ENCODE measurements around the gene ASXL2. TPM values are rescaled to one million over a fixed set of nuclear protein-coding genes. Genes with fewer than 3 reads are reported as not detected.

Gene ASXL2
- total RNA-seq, 1 experiment from 2014 or later: 32.7 TPM

DNA sequence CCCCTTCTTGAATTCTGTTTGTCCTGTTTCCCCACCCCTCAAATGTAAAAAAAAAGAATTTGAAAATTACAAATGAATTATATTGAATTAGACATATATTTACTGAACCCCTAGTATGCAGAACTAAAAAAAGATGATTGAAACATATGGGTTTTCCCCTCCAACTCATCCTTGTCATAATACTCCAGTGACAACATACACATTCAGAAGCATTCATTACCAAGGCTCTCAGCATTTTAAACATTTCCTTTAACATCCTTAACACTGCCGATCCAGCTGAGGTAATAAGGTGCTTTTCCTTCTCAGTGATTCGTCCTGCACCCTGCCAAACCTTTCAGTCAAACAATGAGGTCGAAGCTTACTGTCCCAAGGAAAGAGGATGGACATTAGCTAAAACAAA, 151.8 kb downstream of the ASXL2 start:
- H3K27ac Mint-ChIP-seq: no peak overlapping the region
- H3K27me3 Mint-ChIP-seq (ENCODE audit: low read depth): peaks cover 5% of the 10 kb centered on the region
- Histone ChIP-seq H3K4ac (ENCODE audit: low read depth, low read length) (no peak overlapping the region), H3K9ac (ENCODE audit: extremely low read depth, insufficient read length, low read length) (no peak overlapping the region), H3K18ac (ENCODE audit: insufficient read length, low read depth, low read length) (no peak overlapping the region), H4K8ac (replicated peaks; ENCODE audit: insufficient read length, low read depth, low read length) (no peak overlapping the region), H2AFZ (ENCODE audit: low read length) (no peak overlapping the region), H3T11ph (ENCODE audit: low read length) (no peak overlapping the region), H3K14ac (ENCODE audit: insufficient read depth, low read length) (no peak overlapping the region), H2BK20ac (ENCODE audit: low read depth, low read length, poor library complexity, severe bottlenecking) (no peak overlapping the region), H3K23ac (ENCODE audit: insufficient read length, low read depth, low read length) (no peak overlapping the region), H2BK15ac (ENCODE audit: low read depth, low read length) (no peak overlapping the region), H3K27ac (ENCODE audit: insufficient read length, low read depth, low read length) (no peak overlapping the region), H4K5ac (ENCODE audit: insufficient read length, low read depth, low read length) (no peak overlapping the region), H3K23me2 (ENCODE audit: insufficient read length, low read depth, low read length, poor library complexity, severe bottlenecking) (no peaks in the 10 kb centered on the region), H3K4me1 (ENCODE audit: insufficient read depth, low read length) (no peaks in the 10 kb centered on the region), H3K79me1 (ENCODE audit: insufficient read depth, low read depth, low read length, poor library complexity, severe bottlenecking) (no peaks in the 10 kb centered on the region), H3K56ac (ENCODE audit: insufficient read length, low read depth, low read length) (no peak overlapping the region), H3K4me2 (ENCODE audit: insufficient read depth, insufficient read length, low read length) (no peak overlapping the region), H2BK5ac (ENCODE audit: insufficient read length, low read length) (no peak overlapping the region), H2BK12ac (ENCODE audit: insufficient read length, low read depth, low read length) (no peak overlapping the region), H2AK5ac (ENCODE audit: insufficient read length, low read length) (no peak overlapping the region), H3K27me3 (ENCODE audit: insufficient read depth, low read length) (no peaks in the 10 kb centered on the region), H3K79me2 (ENCODE audit: insufficient read depth, low read length) (no peaks in the 10 kb centered on the region), H3K9me3 (ENCODE audit: control insufficient read depth, low read depth, low read length) (no peaks in the 10 kb centered on the region), H2BK120ac (ENCODE audit: low read depth, low read length, poor library complexity, severe bottlenecking) (no peak overlapping the region), H4K20me1 (ENCODE audit: control insufficient read depth, insufficient read depth, insufficient read length) (no peaks in the 10 kb centered on the region), H4K91ac (ENCODE audit: insufficient read length, low read depth, low read length) (no peak overlapping the region)
- peaks cover 2 to 4% of the 10 kb centered on the region in 2 experiments; a peak in 3 of 4 replicates for H3K4me1 Mint-ChIP-seq
- H3K4me3 Mint-ChIP-seq: no peak overlapping the region
- TF ChIP-seq, protein P1, sequence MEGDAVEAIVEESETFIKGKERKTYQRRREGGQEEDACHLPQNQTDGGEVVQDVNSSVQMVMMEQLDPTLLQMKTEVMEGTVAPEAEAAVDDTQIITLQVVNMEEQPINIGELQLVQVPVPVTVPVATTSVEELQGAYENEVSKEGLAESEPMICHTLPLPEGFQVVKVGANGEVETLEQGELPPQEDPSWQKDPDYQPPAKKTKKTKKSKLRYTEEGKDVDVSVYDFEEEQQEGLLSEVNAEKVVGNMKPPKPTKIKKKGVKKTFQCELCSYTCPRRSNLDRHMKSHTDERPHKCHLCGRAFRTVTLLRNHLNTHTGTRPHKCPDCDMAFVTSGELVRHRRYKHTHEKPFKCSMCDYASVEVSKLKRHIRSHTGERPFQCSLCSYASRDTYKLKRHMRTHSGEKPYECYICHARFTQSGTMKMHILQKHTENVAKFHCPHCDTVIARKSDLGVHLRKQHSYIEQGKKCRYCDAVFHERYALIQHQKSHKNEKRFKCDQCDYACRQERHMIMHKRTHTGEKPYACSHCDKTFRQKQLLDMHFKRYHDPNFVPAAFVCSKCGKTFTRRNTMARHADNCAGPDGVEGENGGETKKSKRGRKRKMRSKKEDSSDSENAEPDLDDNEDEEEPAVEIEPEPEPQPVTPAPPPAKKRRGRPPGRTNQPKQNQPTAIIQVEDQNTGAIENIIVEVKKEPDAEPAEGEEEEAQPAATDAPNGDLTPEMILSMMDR (conservative IDR thresholded peaks at IDR 0.05): no peak
- no peaks in the 10 kb centered on the region; a peak in 1 of 7 replicates for H3K36me3 Mint-ChIP-seq (ENCODE audit: insufficient read depth in 1 of 3, low read depth in 3 of 3)
- peaks cover 0 to 5% of the 10 kb centered on the region in 2 experiments; a peak in 2 of 5 replicates for H3K9me3 Mint-ChIP-seq
- WGBS (ENCODE audit: extremely low coverage, insufficient read length, low lambda C conversion rate): no CpG with 5 or more reads among the region's 3 CpGs
- DNase-seq: no peak
